Ovary (tissue), 3 donors: ENCODE measurements around the gene RPS17.

ENCODE experiments used
- CTCF ChIP-seq, 3 donors: fragments of 450-650 bp in 2 of 3; fragments of 200-600 bp in 1 of 3; IDR thresholded peaks; one replicate each; pipeline versions ENCODE4 v1.5.1 to v1.8.0; 2016 to 2022; ENCODE audit warnings: antibody characterized with exemption in 3 of 3, mild to moderate bottlenecking in 1 of 3
- EP300 ChIP-seq: sonication (generic); formaldehyde crosslinking; IDR thresholded peaks from one replicate; pipeline ENCODE4 v1.6.1; 2017; ENCODE audit warnings: antibody characterized with exemption
- donor health status: DM: no; HTN: no; CAD: no.

DNA sequence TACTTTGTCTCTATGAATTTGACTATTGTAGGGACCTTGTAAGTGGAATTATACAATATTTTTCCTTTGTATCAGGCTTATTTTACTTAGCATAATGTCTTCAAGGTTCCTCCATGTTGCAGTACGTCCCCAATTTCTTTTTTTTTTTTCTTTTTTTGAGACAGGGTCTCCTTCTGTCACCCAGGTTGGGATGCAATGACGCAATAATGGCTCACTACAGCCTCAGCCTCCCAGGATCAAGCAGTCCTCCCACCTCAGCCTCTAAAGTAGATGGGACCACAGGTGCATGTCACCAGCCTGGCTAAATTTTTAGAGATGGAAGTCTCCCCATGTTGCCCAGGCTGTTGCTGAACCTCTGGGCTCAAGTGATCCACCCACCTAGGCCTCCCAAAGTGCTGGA, 40.5 kb upstream of the RPS17 start:
- TF ChIP-seq EP300 (no peak), CTCF (IDR thresholded peaks at IDR 0.05) (no peak)
